Naive thymus-derived CD4-positive, alpha-beta T cell (primary cell): ENCODE measurements around the gene SHISA8. TPM values are rescaled to one million over a fixed set of nuclear protein-coding genes. Genes with fewer than 3 reads are reported as not detected.

Experiments used
- ATAC-seq: fragments of 150-1000 bp; cut with Tn5 transposase; 2 replicates; pipeline ENCODE4 v1.10.0; 2021; ENCODE audit warnings: mild to moderate bottlenecking, moderate library complexity
- CTCF ChIA-PET: fragments of 350-600 bp; sonication (Branson Sonifier 250); formaldehyde crosslinking; loops from one replicate; lab custom pipeline; 2021; ENCODE audit warnings: antibody characterized with exemption; lab: Charles Lee
- POLR2A ChIA-PET: fragments of 350-600 bp; sonication (Branson Sonifier 250); formaldehyde crosslinking; loops from one replicate; lab custom pipeline; 2021; ENCODE audit warnings: antibody characterized with exemption, inconsistent platforms; lab: Charles Lee
- DNase-seq, 9 donors: peaks; one replicate each; pipeline versions ENCODE4 v3.0.0 to v3.0.0-alpha.2; 2020 to 2022; ENCODE audit warnings: mixed read lengths in 1 of 9
- H3K27ac ChIP-seq: one replicate; pipeline ENCODE4 v1.7.0; 2013; ENCODE audit warnings: mild to moderate bottlenecking, low read depth, low read length, moderate library complexity
- H3K27me3 ChIP-seq, 2 donors: one replicate each; pipeline ENCODE4 v1.7.0; 2013; ENCODE audit warnings: low read length in 2 of 2, mild to moderate bottlenecking in 2 of 2, moderate library complexity in 2 of 2; ENCODE audit not compliant: control insufficient read depth in 2 of 2, insufficient read depth in 2 of 2
- H3K36me3 ChIP-seq, 3 experiments: 1 replicate in 2 of 3; 2 replicates in 1 of 3; pipeline ENCODE4 v1.7.0; 2013; ENCODE audit warnings: low read length in 3 of 3, mild to moderate bottlenecking in 3 of 3, moderate library complexity in 1 of 3; ENCODE audit not compliant: insufficient read depth in 3 of 3, control insufficient read depth in 2 of 3
- H3K4me1 ChIP-seq, 2 donors: one replicate each; pipeline ENCODE4 v1.7.0; 2013; ENCODE audit warnings: low read length in 2 of 2, mild to moderate bottlenecking in 2 of 2, moderate library complexity in 1 of 2; ENCODE audit not compliant: control insufficient read depth in 2 of 2, insufficient read depth in 2 of 2
- H3K4me3 ChIP-seq: 2 replicates; pipeline ENCODE4 v1.7.0; 2013; ENCODE audit warnings: mild to moderate bottlenecking, low read length
- H3K9me3 ChIP-seq, 3 experiments: 1 replicate in 2 of 3; 2 replicates in 1 of 3; pipeline ENCODE4 v1.7.0; 2013; ENCODE audit warnings: low read length in 3 of 3; ENCODE audit not compliant: control insufficient read depth in 2 of 3
- H3K27ac Mint-ChIP-seq, 9 donors: one replicate each; pipeline ENCODE4 v1.8.0; 2020 to 2022; ENCODE audit warnings: mixed read lengths in 9 of 9, mild to moderate bottlenecking in 8 of 9, moderate library complexity in 5 of 9, inconsistent platforms in 2 of 9
- H3K27me3 Mint-ChIP-seq, 5 donors: one replicate each; pipeline ENCODE4 v1.8.0; 2021 to 2022; ENCODE audit warnings: mixed read lengths in 5 of 5, mild to moderate bottlenecking in 1 of 5
- H3K36me3 Mint-ChIP-seq, 5 donors: one replicate each; pipeline ENCODE4 v1.8.0; 2020 to 2022; ENCODE audit warnings: mixed read lengths in 5 of 5, mild to moderate bottlenecking in 3 of 5, inconsistent platforms in 1 of 5
- H3K4me1 Mint-ChIP-seq, 7 donors: one replicate each; pipeline ENCODE4 v1.8.0; 2020 to 2022; ENCODE audit warnings: mixed read lengths in 7 of 7, mild to moderate bottlenecking in 3 of 7, inconsistent platforms in 1 of 7
- H3K4me3 Mint-ChIP-seq, 10 donors: one replicate each; pipeline ENCODE4 v1.8.0; 2020 to 2022; ENCODE audit warnings: mild to moderate bottlenecking in 10 of 10, mixed read lengths in 10 of 10, moderate library complexity in 6 of 10, inconsistent platforms in 2 of 10
- H3K9me3 Mint-ChIP-seq, 11 donors: one replicate each; pipeline ENCODE4 v1.8.0; 2020 to 2022; ENCODE audit warnings: mixed read lengths in 11 of 11, mild to moderate bottlenecking in 4 of 11, inconsistent platforms in 1 of 11, moderate library complexity in 1 of 11
- intact Hi-C, 2 donors: fragments of 100-400 bp; cut with micrococcal nuclease; formaldehyde crosslinking; loops; one replicate each; pipeline ENCODE4 v1.15.1; 2023
- polyA plus RNA-seq, 2 donors: library from polyadenylated mRNA; unstranded; fragments of 300-500 nt; fragmentation: Illumina TruSeq; gene quantifications; one replicate each; pipeline ENCODE4 v1.2.3, GENCODE V29; 2021
- total RNA-seq, 6 experiments: library from RNA in 5 of 6; stranded (reverse) in 5 of 6; gene quantifications; 1 replicate in 5 of 6; 2 replicates in 1 of 6; pipeline ENCODE4 v1.2.3 and lab custom pipeline; 2021 to 2026

SHISA8 gene
- total and polyA plus RNA-seq, 7 experiments from 2014 or later = 0.34 to 0.58 (median 0.54) TPM; not detected in 4

DNA sequence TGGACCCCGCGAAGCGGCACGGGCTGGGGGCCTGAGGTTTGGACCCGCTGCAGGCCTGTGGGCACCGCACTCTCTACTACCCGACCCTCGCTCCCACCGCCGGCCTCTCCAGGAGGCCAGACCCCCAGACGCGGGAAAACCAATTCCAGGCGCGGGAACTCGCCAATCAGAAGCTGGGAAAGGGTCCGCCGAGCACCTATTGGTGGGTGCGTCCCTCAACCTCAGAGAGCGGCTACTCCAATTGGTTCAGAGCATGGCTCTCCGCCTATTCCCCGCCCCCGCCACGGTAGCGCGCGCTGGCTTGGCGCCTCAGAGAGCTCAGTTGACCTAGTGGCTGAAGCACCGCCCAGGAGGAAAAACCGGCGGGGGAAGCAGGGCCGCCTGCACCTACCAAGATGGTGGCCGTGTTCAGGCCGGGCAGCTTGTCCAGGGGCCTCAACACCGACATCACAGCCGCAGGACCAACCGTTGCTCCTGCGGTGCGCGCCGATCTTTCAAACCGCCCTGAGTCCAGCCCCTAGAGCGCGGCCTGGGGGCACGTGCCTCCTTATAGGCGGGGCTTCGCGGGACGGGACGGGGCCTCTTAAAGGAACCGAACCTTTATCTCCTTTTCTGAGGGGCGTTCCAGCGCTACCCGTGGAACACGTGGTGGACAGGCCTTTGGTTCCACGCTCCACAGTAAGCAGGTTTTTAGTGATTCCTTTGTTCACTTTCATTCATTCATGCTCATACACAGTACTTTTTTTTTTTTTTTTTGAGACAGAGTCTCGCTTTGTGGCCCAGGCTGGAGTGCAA, 32.0 kb upstream of the SHISA8 start, which contains the start of gene CENPM:
Gene CENPM (minus strand): TSS at position 524 of the 795 bp plus-strand sequence. CDS start 76 bp downstream, at position 448.
- Mint-ChIP-seq H3K36me3 (peaks cover 0 to 13% (median 0%) of the 10 kb centered on the region in 5 donors), H3K4me3 (peak within 1 kb of the TSS; percentile 83 to 93 (median 91)), H3K9me3 (no peaks in the 10 kb centered on the region), H3K27ac (peak within 1 kb of the TSS in 7 of 9 donors; percentile 63 to 93 (median 68)), H3K4me1 (peaks cover 0 to 41% (median 10%) of the 10 kb centered on the region in 7 donors), H3K27me3 (no peaks in the 10 kb centered on the region)
- Histone ChIP-seq H3K36me3 (no peaks in the 10 kb centered on the region), H3K27ac (peak within 1 kb of the TSS; percentile 37), H3K9me3 (no peaks in the 10 kb centered on the region), H3K4me1 (peaks cover 3 to 13% of the 10 kb centered on the region in 2 donors), H3K27me3 (no peaks in the 10 kb centered on the region), H3K4me3 (peak within 1 kb of the TSS; percentile 82)
- POLR2A ChIA-PET = interaction anchor here (0.5 to 2.1 kb wide), 13 partner anchors 20 to 1854 kb away, joined by 3 to 14 read pairs (median 4); partner anchors contain the start of genes CCDC134, MEI1, SNU13 and SREBF2
- ATAC-seq (peak; percentile 97), DNase-seq (peak; percentile 71 to 94 (median 84))
- intact Hi-C loops = loop anchor here (2.0 to 10.0 kb wide), 5 partner anchors 52 to 852 kb away; partner anchors contain the start of genes EP300 (in 1 of the 2), SMDT1 (in 1 of the 2), TOB2 (in 1 of the 2) and WBP2NL (in 1 of the 2)
- CTCF ChIA-PET = interaction anchor here (0.7 to 1.8 kb wide), 6 partner anchors 10 to 282 kb away, joined by 3 to 15 read pairs (median 5); no protein-coding TSS in a partner anchor

DNA sequence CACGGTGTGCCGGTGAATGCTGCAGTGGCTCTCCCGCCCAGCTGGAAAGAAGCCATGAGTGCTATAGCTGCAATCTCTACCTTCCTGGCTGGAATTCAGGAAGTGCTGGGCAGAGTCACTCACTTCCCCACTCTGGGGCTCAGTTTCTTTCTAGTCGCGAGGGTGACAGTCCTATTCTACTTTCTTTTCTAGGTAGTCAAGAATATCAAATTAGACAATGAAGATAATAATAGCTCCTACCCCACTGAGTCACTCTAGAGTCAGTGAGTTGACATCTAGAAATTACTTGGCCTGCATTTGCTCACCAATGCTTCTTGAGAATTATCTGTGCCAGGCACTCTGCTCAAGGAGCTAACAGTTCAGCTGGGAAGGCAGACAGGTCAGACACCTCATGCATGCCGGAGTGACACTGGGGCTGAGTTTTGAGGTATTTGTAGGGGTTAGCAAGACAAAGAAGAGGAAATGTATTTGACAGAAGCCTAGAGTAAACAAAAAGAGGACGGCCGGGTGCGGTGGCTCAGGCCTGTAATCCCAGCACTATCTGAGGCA, 28.9 kb upstream of the SHISA8 start:
- peak overlapping the region in 4 of 10 donors; percentile 26 to 71 (median 51) for H3K4me3 Mint-ChIP-seq
- intact Hi-C loops = loop anchor here in 1 of 2 donors (10.0 kb wide), 2 partner anchors 499 to 849 kb away; partner anchors contain the start of genes EP300 and TOB2
- no peak overlapping the region for H3K27ac ChIP-seq
- H3K27me3 ChIP-seq = no peaks in the 10 kb centered on the region
- no peak overlapping the region for H3K4me3 ChIP-seq
- H3K9me3 Mint-ChIP-seq = peaks cover 0 to 9% (median 0%) of the 10 kb centered on the region in 11 donors
- POLR2A ChIA-PET = interaction anchor here (2.2 kb wide), 1 partner anchor 112 kb away, joined by 9 read pairs; the partner anchor contains the start of gene SREBF2
- H3K36me3 ChIP-seq = no peaks in the 10 kb centered on the region
- no peak for DNase-seq
- peaks cover 0 to 2% (median 0%) of the 10 kb centered on the region in 5 donors for H3K27me3 Mint-ChIP-seq
- peak overlapping the region in 3 of 9 donors; percentile 4 to 89 (median 76) for H3K27ac Mint-ChIP-seq
- ATAC-seq = no peak
- CTCF ChIA-PET = interaction anchor here (0.6 to 2.6 kb wide), 5 partner anchors 110 to 673 kb away, joined by 3 to 14 read pairs (median 4); partner anchors contain the start of gene MEI1
- H3K9me3 ChIP-seq = no peaks in the 10 kb centered on the region
- H3K36me3 Mint-ChIP-seq = peaks cover 0 to 26% (median 0%) of the 10 kb centered on the region in 5 donors
- H3K4me1 ChIP-seq = peaks cover 27 to 32% of the 10 kb centered on the region in 2 donors
- peaks cover 27 to 71% (median 36%) of the 10 kb centered on the region in 7 donors for H3K4me1 Mint-ChIP-seq

DNA sequence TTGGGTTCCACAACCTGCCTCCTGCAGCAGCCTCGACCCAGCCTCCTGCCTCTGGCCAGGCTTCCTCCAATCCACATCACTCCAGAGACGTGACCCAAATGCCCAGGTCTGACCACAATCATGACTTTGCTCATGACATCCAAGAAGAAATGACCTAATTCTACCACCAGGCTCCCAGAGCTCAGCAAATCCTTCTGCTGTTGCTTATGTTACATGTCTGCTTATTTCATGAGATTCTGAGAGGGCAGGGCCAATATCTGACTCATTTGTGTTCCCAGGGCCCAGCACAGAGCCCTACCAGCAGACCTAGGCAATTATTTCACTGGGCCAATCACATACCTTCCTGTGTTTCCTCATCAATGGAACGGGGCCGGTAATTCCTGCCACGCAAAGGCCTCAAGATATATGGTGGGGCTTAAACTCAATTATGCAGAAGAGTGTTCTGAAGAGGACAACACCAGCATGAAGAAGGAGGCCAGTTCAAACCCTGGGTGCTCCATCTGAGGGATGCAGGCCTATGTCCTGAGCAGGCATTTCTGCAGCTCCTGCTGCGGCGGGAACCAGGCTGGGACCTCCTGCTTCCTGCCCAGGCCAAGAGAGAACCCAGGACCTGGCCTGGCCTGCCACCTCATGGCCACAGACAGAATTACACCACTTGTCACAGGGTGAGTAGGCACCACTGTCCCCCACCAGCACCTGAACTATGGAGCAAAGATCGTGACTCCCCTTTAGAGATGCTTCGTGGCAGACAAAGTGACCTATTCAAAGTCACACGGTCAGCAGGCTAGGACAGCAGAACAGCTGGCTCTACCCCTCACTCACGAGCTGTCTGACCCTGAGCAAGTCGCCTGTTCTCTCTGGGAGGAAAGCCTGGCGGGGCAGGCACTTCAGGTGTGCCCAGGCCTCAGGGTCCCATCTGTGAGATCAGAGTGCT, 26.2 kb upstream of the SHISA8 start:
- peak overlapping the region; percentile 16 for H3K4me3 ChIP-seq
- peak overlapping the region; percentile 96 to 100 (median 100) for H3K27ac Mint-ChIP-seq
- no peaks in the 10 kb centered on the region for H3K9me3 ChIP-seq
- intact Hi-C loops = loop anchor here (1.0 to 10.0 kb wide), 17 partner anchors 14 to 846 kb away; partner anchors contain the start of genes SNU13 (in 2 of the 2), SREBF2 (in 2 of the 2), TNFRSF13C (in 2 of the 2) and CCDC134 (in 1 of the 2)
- peak; percentile 72 to 89 (median 85) for DNase-seq
- peak; percentile 74 for ATAC-seq
- no peaks in the 10 kb centered on the region for H3K36me3 ChIP-seq
- peaks cover 0 to 26% (median 0%) of the 10 kb centered on the region in 5 donors for H3K36me3 Mint-ChIP-seq
- peaks cover 0 to 9% (median 0%) of the 10 kb centered on the region in 11 donors for H3K9me3 Mint-ChIP-seq
- H3K4me1 Mint-ChIP-seq = peaks cover 25 to 55% (median 31%) of the 10 kb centered on the region in 7 donors
- CTCF ChIA-PET = interaction anchor here (0.5 to 3.6 kb wide), 34 partner anchors 15 to 323 kb away, joined by 3 to 52 read pairs (median 4); partner anchors contain the start of genes CCDC134, MEI1, SNU13 and SREBF2
- H3K27me3 Mint-ChIP-seq = peaks cover 0 to 2% (median 0%) of the 10 kb centered on the region in 5 donors
- POLR2A ChIA-PET = interaction anchor here (0.6 to 3.8 kb wide), 26 partner anchors 13 to 496 kb away, joined by 3 to 61 read pairs (median 5); partner anchors contain the start of genes CCDC134, MEI1, SHISA8 and SMDT1
- peak overlapping the region; percentile 92 for H3K27ac ChIP-seq
- H3K4me1 ChIP-seq = peaks cover 20 to 31% of the 10 kb centered on the region in 2 donors
- H3K27me3 ChIP-seq = no peaks in the 10 kb centered on the region
- peak overlapping the region; percentile 57 to 91 (median 82) for H3K4me3 Mint-ChIP-seq

DNA sequence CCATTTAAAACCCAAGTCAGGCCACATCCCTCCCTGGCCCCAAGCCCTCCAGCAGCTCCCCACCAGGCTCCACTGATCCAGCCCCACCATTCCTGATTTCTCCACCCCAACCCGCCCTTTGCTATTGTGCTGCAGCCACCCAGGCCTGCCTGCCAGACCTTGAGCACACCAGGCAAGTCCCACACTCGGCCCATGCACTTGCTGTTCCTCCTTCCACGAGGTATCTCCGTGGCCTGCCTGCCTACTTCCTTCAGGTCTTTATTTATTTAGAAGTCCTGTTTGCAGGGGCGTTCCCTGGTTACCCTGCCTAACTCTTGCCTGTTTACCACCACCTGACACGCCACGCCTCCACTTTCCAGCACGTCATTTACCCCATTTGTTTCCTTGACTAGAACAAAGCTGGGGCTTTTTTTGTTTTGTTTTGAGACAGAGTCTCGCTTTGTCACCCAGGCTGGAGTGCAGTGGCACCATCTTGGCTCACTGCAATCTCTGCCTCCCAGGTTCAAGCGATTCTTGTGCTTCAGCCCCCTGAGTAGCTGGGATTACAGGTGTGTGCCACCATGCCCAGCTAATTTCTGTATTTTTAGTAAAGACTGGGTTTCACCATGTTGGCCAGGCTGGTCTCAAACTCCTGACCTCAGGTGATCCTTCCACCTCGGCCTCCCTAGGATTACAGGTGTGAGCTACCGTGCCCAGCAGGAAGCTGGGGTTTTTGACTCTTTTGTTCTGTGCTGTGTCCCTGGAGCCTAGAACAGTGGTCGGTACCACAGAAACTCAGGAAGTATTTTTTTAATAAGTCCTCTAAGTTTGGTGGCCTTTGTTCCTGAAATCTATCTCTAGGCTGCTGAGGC, 25.3 kb upstream of the SHISA8 start:
- intact Hi-C loops = loop anchor here (1.0 to 10.0 kb wide), 11 partner anchors 13 to 845 kb away; partner anchors contain the start of genes SNU13 (in 2 of the 2), SREBF2 (in 2 of the 2), CCDC134 (in 1 of the 2) and EP300 (in 1 of the 2)
- Histone ChIP-seq H3K27me3 (no peaks in the 10 kb centered on the region), H3K4me3 (peak overlapping the region; percentile 49), H3K4me1 (peaks cover 20 to 28% of the 10 kb centered on the region in 2 donors), H3K36me3 (no peaks in the 10 kb centered on the region), H3K9me3 (no peaks in the 10 kb centered on the region), H3K27ac (peak overlapping the region; percentile 92)
- Mint-ChIP-seq H3K27ac (peak overlapping the region; percentile 96 to 100 (median 100)), H3K27me3 (peaks cover 0 to 2% (median 0%) of the 10 kb centered on the region in 5 donors), H3K4me3 (peak overlapping the region; percentile 75 to 91 (median 86)), H3K9me3 (peaks cover 0 to 9% (median 0%) of the 10 kb centered on the region in 11 donors), H3K36me3 (peaks cover 0 to 23% (median 0%) of the 10 kb centered on the region in 5 donors), H3K4me1 (peaks cover 20 to 49% (median 31%) of the 10 kb centered on the region in 7 donors)
- ATAC-seq (peak; percentile 88), DNase-seq (peak; percentile 63 to 99 (median 95))
- POLR2A ChIA-PET = interaction anchor here (0.6 to 3.8 kb wide), 31 partner anchors 9 to 503 kb away, joined by 3 to 61 read pairs (median 4); partner anchors contain the start of genes CCDC134, MEI1, SHISA8 and SMDT1
- CTCF ChIA-PET = interaction anchor here (0.7 to 3.6 kb wide), 29 partner anchors 14 to 276 kb away, joined by 3 to 52 read pairs (median 4); partner anchors contain the start of genes MEI1, SNU13, SREBF2 and TNFRSF13C

DNA sequence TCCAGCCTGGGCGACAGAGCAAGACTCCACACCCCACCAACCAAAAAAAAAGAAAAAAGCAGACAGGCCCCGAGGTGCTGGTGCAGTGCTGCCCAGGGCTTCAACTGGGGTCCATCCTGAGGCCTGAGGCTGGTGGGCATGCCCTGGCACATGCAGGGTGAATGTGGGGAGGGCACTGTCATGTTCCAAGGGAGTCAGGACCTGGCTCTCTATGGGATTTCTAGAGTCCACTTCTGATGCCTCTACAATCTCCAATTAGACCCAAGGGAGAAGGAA, 22.0 kb upstream of the SHISA8 start:
- peaks cover 20 to 34% (median 31%) of the 10 kb centered on the region in 7 donors for H3K4me1 Mint-ChIP-seq
- ChIA-PET CTCF (interaction anchor here (1.3 kb wide), 1 partner anchor 11 kb away, joined by 4 read pairs; no protein-coding TSS in a partner anchor), POLR2A (interaction anchor here (1.1 to 1.6 kb wide), 2 partner anchors 8 to 17 kb away, joined by 3 to 4 read pairs; no protein-coding TSS in a partner anchor)
- H3K27ac Mint-ChIP-seq = peak overlapping the region in 3 of 9 donors; percentile 20 to 76 (median 33)
- intact Hi-C loops = no loop called here
- peaks cover 0 to 13% (median 0%) of the 10 kb centered on the region in 5 donors for H3K36me3 Mint-ChIP-seq
- no peak overlapping the region for H3K4me3 ChIP-seq
- H3K4me3 Mint-ChIP-seq = no peak overlapping the region
- ATAC-seq (no peak), DNase-seq (no peak)
- H3K27me3 ChIP-seq = no peaks in the 10 kb centered on the region
- H3K9me3 Mint-ChIP-seq = peaks cover 0 to 9% (median 0%) of the 10 kb centered on the region in 11 donors
- H3K9me3 ChIP-seq = no peaks in the 10 kb centered on the region
- H3K4me1 ChIP-seq = peaks cover 20 to 28% of the 10 kb centered on the region in 2 donors
- no peaks in the 10 kb centered on the region for H3K36me3 ChIP-seq
- H3K27me3 Mint-ChIP-seq = peaks cover 0 to 2% (median 0%) of the 10 kb centered on the region in 5 donors
- no peak overlapping the region for H3K27ac ChIP-seq
